Measurements from ENCODE around the gene SPDL1. TPM values are rescaled to one million over a fixed set of nuclear protein-coding genes. Genes with fewer than 3 reads are reported as not detected.

SPDL1 gene
- total RNA-seq, 1 donor from 2014 or later = 18.6 TPM

DNA sequence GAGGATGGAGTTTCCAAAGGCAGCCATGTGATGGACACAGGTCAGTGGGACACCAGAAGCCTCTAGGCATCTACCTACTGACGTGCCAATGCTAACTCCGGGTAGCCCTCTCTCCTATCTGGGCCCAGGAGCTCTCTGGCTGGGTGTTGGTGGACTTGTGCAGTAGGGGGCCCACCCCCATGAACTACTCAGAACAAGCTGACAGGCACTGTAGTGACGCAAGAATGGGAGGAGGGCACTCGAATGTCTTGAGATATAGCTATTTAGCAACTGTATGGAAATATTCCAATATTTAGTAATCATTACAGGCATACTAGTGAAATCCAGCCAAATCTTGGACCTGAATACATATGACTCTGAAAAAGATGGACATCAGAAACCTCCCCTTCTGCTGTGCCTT, 47.8 kb downstream of the SPDL1 start:
- no peak for DNase-seq

DNA sequence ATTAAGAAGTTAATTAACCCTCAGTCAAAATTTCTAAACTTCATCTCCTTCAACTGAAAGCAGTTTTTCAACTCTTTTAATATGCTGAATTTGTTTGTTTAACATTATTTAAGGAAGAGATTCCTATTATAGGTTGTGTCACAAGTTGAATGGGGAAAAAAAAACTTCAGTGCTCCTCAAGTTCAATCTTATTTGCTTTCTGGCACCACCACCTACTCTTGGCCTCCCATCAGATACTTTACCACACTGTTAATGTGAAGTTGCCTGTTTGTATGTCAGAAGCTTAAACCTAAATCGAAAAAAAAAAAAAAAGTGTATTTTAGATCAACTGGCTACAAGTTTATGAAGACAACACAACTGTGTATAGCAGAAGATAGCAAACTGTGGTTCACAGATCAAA, 49.4 kb downstream of the SPDL1 start:
- DNase-seq = no peak

DNA sequence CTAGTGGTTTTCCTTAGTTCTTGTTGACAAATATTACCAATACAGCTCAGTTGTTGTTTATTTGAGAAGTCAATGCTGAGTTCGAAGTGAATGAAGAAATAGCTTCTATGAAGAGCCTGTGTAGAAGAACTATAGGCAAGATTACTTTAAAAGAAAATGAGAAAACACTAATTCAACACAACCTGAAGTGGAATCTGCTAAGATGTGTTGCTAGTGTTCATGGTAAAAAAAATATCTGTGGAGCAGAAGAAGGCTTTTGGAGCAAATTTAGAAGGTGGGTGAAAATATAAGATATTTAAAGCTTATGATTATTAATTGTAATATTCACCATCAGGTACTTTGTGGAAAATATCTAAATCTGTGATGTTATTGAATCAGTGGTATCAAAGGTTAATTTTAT, 51.0 kb downstream of the SPDL1 start:
- DNase-seq = no peak

DNA sequence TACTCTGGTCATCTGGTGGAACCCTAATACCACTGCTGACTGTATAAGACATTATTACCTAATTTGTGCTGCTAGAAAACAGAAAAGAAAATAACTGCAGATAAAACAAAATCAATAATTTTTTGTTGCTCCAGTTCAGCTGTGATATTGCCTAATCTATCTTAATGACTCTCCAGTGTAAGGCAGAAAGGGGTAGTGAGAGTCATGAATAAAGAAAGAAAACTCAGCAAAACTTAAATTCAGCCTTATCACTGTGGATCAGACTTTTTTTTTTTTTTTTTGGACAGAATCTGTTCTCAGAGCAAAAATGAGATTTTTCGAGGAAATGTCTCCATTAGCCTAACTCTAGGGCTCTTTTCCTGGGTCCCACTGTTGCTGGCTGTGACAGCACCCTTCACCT, 52.4 kb downstream of the SPDL1 start:
- DNase-seq = no peak

DNA sequence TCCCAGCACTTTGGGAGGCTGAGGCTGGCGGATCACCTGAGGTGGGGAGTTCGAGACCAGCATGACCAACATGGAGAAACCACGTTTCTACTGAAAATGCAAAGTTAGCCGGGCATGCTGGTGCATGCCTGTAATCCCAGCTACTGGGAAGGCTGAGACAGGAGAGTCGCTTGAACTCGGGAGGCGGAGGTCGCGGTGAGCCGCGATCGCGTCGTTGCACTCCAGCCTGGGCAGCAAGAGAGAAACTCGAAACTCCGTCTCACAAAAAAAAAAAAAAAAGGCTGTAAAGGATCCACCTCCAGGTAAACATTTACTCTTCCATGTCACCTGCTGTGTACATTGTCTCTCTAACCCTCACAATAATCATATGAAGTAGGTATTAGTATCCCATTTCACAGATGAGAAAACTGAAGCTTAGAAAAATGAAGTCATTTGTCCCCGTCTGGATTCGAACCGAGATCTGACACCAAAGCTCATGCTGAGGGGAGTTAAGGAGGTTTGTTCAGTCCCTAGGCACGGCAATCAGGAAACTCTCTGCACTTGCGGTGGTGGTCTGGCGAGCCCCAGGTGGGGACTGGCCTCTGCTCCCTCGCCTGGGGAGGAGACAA, 53.0 kb downstream of the SPDL1 start:
- DNase-seq = no peak

DNA sequence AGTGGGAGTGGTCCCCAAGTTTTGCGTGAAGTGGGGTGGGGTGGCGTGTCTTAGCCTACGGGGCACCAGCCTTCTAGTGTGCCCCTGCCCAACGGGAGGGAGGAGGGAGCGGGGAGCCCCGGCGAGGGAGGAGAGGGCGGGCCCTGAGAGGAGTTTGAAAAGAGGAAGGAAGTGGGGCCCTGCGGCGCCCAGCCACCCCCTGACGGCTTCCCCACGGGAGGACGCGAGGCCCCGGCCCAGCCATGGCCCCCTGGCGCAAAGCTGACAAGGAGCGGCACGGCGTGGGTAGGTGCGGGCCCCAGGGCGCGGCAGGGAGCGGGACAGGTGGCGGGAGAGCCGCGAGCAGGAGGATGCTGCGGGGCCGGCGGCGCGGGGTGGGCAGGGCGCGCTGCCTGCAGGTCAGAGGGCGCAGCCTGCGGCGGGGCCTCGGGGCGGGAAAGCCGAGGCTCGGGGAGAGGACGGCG, 53.5 kb downstream of the SPDL1 start, which contains the start of gene DOCK2:
DOCK2 (plus strand) TSS at position 191 of the 464 bp plus-strand sequence; CDS start at position 243, 52 bp downstream.
- no peak for DNase-seq

DNA sequence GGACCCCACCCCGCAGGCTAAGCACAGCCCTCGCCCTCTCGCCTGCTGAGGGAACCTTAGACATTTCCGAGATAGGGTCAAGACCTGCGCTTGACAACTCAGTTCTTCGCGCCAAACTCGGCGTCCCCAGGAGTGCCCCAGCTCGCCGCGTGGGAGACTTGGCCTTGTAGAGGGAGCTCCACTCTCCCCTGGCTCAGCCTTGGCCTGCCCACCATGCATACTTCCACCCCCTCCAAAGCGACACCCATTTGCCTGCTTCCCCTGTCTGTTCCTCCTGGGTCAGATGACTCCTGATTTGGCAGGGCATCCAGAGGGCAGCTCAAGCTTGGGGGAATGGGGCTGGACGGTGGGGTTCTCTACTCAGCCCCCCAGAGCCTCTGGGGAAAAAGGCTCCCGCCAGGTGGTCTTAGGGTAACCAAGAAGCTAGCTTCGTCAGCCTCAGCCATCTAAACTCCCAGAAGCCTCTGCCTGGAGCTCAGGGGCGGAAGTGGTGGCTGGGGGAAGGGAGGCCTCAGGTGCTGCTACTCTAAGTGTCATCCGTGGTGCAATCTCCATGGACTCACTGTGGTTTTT, 54.1 kb downstream of the SPDL1 start:
- DNase-seq = no peak

DNA sequence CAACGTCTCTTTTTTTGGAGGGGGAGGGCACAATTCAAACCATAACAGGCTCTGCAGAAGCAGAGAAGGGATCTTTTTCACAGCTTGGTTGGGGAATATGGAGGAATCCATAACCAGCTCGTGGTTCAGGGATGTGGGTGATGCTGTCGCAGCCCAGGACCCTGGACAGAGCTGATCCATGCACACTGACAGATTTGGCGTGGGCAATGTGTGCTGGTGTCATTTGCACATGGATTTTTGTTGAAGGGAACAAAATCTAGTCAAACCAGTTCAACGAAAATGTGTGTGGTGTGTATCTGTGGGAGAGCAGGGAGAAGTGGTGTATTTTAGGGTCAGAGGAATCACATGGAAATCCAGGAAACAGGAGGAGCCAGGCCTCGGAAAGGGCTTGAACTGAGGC, 57.7 kb downstream of the SPDL1 start:
- DNase-seq = no peak

DNA sequence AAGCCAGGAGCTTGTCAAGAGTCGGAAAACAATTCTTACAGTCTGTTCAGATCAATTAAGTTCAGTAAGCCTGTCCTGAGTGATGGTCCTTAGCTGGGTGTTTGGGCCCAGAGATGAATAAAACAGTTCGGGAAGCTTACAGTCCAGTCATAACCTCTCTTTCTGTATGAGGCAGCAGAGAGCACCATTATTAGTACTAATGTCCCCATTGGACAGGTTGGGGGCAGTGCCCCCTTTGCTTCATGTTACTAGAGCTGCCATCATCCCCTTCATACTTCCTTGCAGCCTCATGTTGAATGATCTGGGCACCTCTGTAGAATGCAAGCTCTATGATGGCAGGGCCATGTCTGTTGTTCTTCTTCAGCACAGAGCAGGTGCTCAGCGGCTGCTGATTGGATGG, 63.3 kb downstream of the SPDL1 start:
- no peak for DNase-seq

DNA sequence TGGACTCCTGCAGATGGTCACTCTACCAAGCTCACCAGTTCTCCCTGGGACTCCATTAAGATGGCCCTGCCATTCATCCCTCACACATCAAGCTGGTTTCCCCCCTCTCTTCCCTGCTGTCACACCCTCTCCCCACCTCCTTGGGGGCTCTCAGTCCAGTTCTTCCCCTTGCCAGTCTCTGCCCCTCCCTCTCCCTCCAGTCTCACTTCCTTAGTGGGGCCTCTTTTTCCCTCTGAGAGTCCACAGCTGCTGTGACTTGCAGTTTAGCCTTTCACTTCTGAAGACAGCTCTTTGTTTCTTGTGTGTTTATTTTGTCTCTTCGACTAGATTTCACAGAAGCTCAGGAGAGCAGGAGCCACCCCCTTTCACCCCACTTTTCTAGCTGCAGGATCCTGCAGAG, 64.0 kb downstream of the SPDL1 start:
- no peak for DNase-seq

DNA sequence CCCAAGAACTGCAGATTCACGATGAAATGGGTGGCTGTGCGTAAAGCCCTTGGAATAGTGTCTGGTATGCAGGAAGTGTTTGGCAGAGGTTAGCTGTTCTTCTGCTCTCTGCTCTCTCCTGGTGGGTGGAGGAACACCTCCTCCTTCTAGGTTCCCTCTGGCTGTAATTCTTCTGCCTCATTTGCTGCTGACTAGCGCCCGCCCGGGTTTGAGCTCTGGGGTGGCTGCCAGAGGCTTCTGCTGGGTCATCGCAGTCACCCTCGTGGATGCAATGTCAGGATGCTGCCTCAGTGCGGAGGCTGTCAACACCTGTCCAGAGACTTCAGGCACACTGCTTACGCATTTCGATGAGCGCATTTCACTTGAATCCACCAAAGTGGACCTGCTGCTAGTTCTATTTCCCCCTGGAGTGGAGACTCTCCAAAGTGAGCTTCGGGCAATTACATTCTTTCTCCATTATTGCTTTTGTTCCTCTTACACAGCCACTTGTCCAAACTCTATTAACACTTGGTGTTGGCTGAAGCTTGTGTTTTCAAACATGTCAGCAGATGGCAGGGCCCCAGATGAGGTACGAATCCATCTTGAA, 65.2 kb downstream of the SPDL1 start:
- no peak for DNase-seq

DNA sequence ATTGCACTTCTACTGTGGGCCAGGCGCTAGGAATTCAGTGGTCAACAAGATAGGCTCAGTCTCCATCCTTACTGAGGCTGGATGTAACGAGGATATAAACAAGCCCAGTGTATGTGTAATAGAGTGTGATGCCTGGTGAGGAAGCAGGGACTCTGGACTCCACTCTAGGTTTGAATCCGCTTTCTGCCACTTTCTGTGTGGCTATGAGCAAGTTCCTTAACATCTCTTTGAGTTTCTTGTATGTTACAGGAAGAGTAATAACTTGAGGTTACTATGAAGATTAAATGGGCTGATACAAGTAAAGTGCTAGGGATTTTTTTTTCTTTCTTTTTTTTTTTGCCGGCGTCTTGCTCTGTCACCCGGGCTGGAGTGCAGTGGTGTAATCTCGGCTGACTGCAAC, 65.9 kb downstream of the SPDL1 start:
- DNase-seq = no peak

DNA sequence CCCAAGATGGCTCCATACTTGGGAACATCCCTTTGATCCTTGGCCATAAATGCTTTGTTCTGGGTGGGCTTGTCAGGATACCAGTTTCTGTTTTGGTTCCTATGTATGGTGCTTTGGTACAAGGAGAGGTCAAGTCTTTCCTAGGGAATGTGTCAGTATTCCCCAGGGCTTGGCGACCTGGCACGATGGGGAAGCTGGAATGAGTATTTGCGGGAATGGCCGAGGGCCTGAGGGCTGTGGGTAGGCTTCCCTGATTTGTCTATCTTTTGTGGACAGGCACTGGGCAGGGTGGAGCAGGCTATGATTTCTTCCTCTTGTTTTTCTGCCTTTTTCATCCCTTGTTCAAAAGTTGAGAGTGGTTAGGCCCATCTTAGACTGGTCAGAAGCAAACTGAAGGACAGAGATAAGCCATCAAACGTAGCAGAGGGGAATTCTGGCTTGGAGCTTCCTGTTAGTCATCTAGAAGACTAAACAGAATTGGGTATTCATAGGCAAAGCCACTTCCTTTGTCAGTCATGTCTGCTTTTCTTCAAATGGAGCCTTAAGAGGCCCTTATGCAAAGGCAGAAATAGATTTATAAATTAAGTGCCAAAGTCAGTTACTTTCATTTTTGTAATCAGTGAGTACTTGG, 67.2 kb downstream of the SPDL1 start:
- no peak for DNase-seq

DNA sequence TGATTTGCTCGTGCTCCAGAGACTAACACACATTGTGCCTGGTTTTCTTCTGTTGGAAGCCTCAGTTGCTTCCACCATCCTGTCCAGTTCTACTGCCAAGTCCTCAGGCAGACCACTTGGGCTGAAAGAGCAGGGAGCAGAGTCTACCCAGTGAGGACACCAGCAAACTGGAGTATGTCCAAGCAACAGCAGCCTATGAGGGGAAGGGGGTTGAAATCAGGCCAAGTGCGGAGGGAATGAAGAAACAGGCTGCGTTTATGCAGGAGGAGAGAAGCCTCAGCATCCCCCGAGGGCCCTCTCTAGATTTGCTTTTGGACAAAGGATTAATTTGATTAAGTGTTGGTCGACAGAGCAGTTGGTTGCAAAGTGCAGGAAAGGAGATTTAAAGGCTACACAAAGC, 68.0 kb downstream of the SPDL1 start:
- no peak for DNase-seq

DNA sequence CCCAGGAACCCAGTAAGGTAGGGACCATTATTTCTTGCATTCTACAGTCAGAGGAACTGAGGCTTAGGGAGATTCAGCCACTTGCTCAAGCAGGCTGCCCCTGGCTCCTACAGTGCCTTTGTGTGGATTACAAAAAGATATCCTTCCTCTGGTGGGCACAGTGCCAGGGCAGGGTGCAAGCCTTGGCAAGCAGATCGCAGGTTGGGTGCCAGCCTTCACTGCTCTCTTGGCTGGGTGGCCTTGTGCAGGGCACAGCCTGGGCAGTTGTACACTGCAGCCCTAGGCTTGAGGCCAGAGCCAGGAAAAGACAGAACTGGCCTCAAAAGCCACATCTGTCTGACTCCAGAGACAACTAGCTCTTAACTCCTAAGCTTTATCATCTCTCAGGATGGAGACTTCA, 68.5 kb downstream of the SPDL1 start:
- no peak for DNase-seq

DNA sequence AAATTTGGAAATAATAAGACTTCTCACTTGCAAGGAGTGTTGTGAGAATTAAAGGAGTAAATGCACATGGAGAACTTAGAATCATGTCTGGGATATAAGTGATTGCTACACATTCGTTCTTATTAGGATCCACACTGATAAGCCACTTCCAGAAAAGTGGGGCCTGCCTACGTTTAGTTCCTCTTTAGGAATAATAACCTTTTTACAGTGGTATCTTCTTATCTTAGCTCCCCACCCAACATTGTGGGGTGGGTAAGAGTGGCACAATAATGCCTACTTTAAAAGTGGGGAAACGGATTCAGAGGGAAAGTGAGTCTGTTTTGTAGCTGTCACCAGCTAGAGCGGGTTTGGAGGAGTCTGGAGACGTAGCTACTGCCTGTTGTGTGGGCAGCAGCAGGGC, 69.5 kb downstream of the SPDL1 start:
- no peak for DNase-seq

Small RNA genes lying within 50 kb of the gene (small RNA-seq; reads per million reads assigned to genes)
- not detected for gene RNU6-477P

Other genes starting within 250 kb of the SPDL1 start
- gene DOCK2, start 53.5 kb downstream of the SPDL1 start, total RNA-seq = 6.4 TPM